HepG2 (cell line): Measurements from ENCODE around the gene TGM1. TPM values are rescaled to one million over a fixed set of nuclear protein-coding genes. Genes with fewer than 3 reads are reported as not detected.
A peak's percentile ranks its signal among the peaks of the same experiment; 100 is the strongest.

Experiments
- ATAC-seq: fragments of 200-7000 bp; cut with Tn5 transposase; 3 replicates; pipeline ENCODE4 v1.9.1; 2020; ENCODE audit warnings: mild to moderate bottlenecking, moderate library complexity
- BruUV-seq: library from RNA; stranded (reverse); fragments of 400-500 nt; replicated peaks from 2 replicates; lab custom pipeline; 2021; lab: Mats Ljungman, UMichigan
- CTCF ChIA-PET: fragments of 300-600 bp; formaldehyde crosslinking; extraction: SDS; loops from one replicate; lab custom pipeline; 2021; ENCODE audit warnings: low total read pairs, inconsistent platforms, low intra/inter-chr PET ratio; lab: Yijun Ruan, JAX
- POLR2A ChIA-PET: fragments of 350-600 bp; sonication (Branson Sonifier 250); formaldehyde crosslinking; loops from one replicate; lab custom pipeline; 2020; ENCODE audit warnings: antibody characterized with exemption, inconsistent platforms; lab: Yijun Ruan, JAX
- DNase-seq: peaks from one replicate; pipeline ENCODE4 v3.0.0-alpha.2; 2015; ENCODE audit warnings: low spot score
- FAIRE-seq: peaks from 3 replicates; lab custom pipeline; 2011; peaks lifted over from hg19 to GRCh38; lab: Jason Lieb, UNC
- H2AFZ ChIP-seq: one replicate; pipeline ENCODE4 v1.6.1; 2011; ENCODE audit warnings: low read length, inconsistent platforms
- H3K27ac ChIP-seq: fragments of 300-600 bp; 3 replicates; pipeline ENCODE4 v1.8.0; 2011; ENCODE audit warnings: mixed run types, mild to moderate bottlenecking, mixed read lengths, low read length, inconsistent platforms; ENCODE audit not compliant: insufficient read depth; ENCODE audit errors: extremely low read length
- H3K27me3 ChIP-seq, 2 experiments: fragments of 200-600 bp in 1 of 2; 2 replicates in 1 of 2; 3 replicates in 1 of 2; pipeline versions ENCODE4 v1.6.0 to v1.8.0; 2011; ENCODE audit warnings: low read length in 2 of 2, mild to moderate bottlenecking in 2 of 2, moderate library complexity in 2 of 2, inconsistent platforms in 1 of 2; ENCODE audit not compliant: insufficient read depth in 2 of 2, control insufficient read depth in 1 of 2
- H3K36me3 ChIP-seq, 2 experiments: fragments of 200-600 bp in 1 of 2; replicated peaks in 1 of 2; 2 replicates in 1 of 2; 3 replicates in 1 of 2; pipeline versions ENCODE4 v1.5.1 to v1.8.0; 2011; ENCODE audit warnings: low read length in 2 of 2, inconsistent platforms in 1 of 2; ENCODE audit not compliant: insufficient read depth in 2 of 2, control insufficient read depth in 1 of 2
- H3K4me1 ChIP-seq: 2 replicates; pipeline ENCODE4 v1.5.1; 2012; ENCODE audit warnings: low read length, inconsistent platforms; ENCODE audit not compliant: insufficient read depth
- H3K4me2 ChIP-seq: 2 replicates; pipeline ENCODE4 v1.6.0; 2011; ENCODE audit warnings: low read depth, low read length, inconsistent platforms
- H3K4me3 ChIP-seq, 3 experiments: fragments of 200-600 bp in 1 of 3; sonication (generic), shearing (Covaris generic) in 1 of 3; replicated peaks in 1 of 3; 2 replicates each; pipeline ENCODE4 v1.5.1; 2011 to 2016; ENCODE audit warnings: low read length in 3 of 3, inconsistent platforms in 2 of 3, low read depth in 2 of 3, mild to moderate bottlenecking in 2 of 3, control low read depth in 1 of 3, mixed read lengths in 1 of 3; ENCODE audit not compliant: insufficient read depth in 1 of 3
- H3K79me2 ChIP-seq: one replicate; pipeline ENCODE4 v1.6.1; 2011; ENCODE audit warnings: low read length, inconsistent platforms; ENCODE audit not compliant: insufficient read depth
- H3K9ac ChIP-seq: 2 replicates; pipeline ENCODE4 v1.6.0; 2011; ENCODE audit warnings: mild to moderate bottlenecking, low read depth, low read length, inconsistent platforms; ENCODE audit not compliant: insufficient read depth
- H3K9me3 ChIP-seq: 2 replicates; pipeline ENCODE4 v1.5.1; 2012; ENCODE audit warnings: mild to moderate bottlenecking, low read length
- H4K20me1 ChIP-seq: 2 replicates; pipeline ENCODE4 v1.6.0; 2011; ENCODE audit warnings: inconsistent platforms, mild to moderate bottlenecking, low read length, moderate library complexity; ENCODE audit not compliant: insufficient read depth
- HBP1 ChIP-seq: IDR thresholded peaks from 2 replicates; pipeline ENCODE4 v1.6.1; 2016; ENCODE audit warnings: low read depth, control low read depth
- NONO ChIP-seq, 2 experiments: fragments of 450-650 bp in 1 of 2; sonication (generic) in 1 of 2; formaldehyde crosslinking in 1 of 2; IDR thresholded peaks in 1 of 2; conservative IDR thresholded peaks in 1 of 2; 2 replicates each; pipeline versions ENCODE4 v1.6.1 to v1.8.0; 2017 to 2022; ENCODE audit warnings: mild to moderate bottlenecking in 1 of 2, missing genetic modification reagents in 1 of 2, moderate library complexity in 1 of 2
- PHB2 ChIP-seq: fragments of 450-650 bp; IDR thresholded peaks from 2 replicates; pipeline ENCODE4 v1.6.1; 2018; ENCODE audit not compliant: partially characterized antibody
- SNRNP70 ChIP-seq: fragments of 200-400 bp; formaldehyde crosslinking; IDR thresholded peaks from 2 replicates; pipeline ENCODE4 v1.6.1; 2017; ENCODE audit warnings: mild to moderate bottlenecking, low read depth, low read length, moderate library complexity
- SPEN ChIP-seq: sonication (generic); formaldehyde crosslinking; IDR thresholded peaks from 2 replicates; pipeline ENCODE4 v1.5.1; 2020; ENCODE audit warnings: low read depth, mild to moderate bottlenecking, missing genetic modification reagents
- THAP9 ChIP-seq: sonication (generic); formaldehyde crosslinking; IDR thresholded peaks from 2 replicates; pipeline ENCODE4; 2020; ENCODE audit warnings: missing genetic modification reagents, mild to moderate bottlenecking, borderline replicate concordance
- ZNF382 ChIP-seq: sonication (generic); formaldehyde crosslinking; IDR thresholded peaks from 2 replicates; pipeline ENCODE4 v1.5.0; 2020; ENCODE audit warnings: missing genetic modification reagents, mild to moderate bottlenecking, borderline replicate concordance
- ZNF883 ChIP-seq: sonication (generic); formaldehyde crosslinking; IDR thresholded peaks from 2 replicates; pipeline ENCODE4 v1.5.1; 2020; ENCODE audit warnings: mild to moderate bottlenecking, missing genetic modification reagents; ENCODE audit errors: not compliant biosample characterization
- ZSCAN9 ChIP-seq: IDR thresholded peaks from 2 replicates; pipeline ENCODE4 v1.6.1; 2016; ENCODE audit warnings: borderline replicate concordance
- WGBS: methylation state at CpG from one replicate; pipeline ENCODE4 v1.1.6; 2017; ENCODE audit warnings: low lambda C conversion rate; 5-methylcytosine and 5-hydroxymethylcytosine counted together
- in situ Hi-C: cut with HindIII; loops from 2 replicates; pipeline ENCODE4 v1.10.0; 2017; ENCODE audit warnings: low pct_unique_long_range_greater_than_20kb; ENCODE audit not compliant: extremely low pct_ligation_motif_present
- intact Hi-C: fragments of 100-400 bp; cut with micrococcal nuclease; formaldehyde crosslinking; loops from one replicate; pipeline ENCODE4 v1.10.0; 2022; ENCODE audit not compliant: unreplicated experiment
- polyA plus RNA-seq, 8 experiments: library from polyadenylated mRNA; depleted of rRNA in 3 of 8; stranded (reverse) in 7 of 8; unstranded in 1 of 8; fragments of >200 nt; fragmentation: Illumina TruSeq in 4 of 8; extraction: Trizol in 4 of 8; gene quantifications; 2 replicates each; pipeline versions ENCODE4 v1.2.1 to v1.2.3, GENCODE V29; 2011 to 2016; ENCODE audit warnings: low read depth in 4 of 8, missing spikeins in 1 of 8, mixed read lengths in 1 of 8; ENCODE audit not compliant: insufficient read depth in 1 of 8
- total RNA-seq, 5 experiments: library from RNA; depleted of rRNA; stranded (reverse); fragments of >200 nt; fragmentation: Illumina TruSeq; extraction: Trizol; gene quantifications; 2 replicates each; pipeline ENCODE4 v1.2.3, GENCODE V29; 2016; ENCODE audit warnings: low read depth in 1 of 5

TGM1 gene
- total and polyA plus RNA-seq, 2 of the 13 experiments (the other 11 are each of a cell fraction or from before 2014, with no cell fraction given), result 3.2 to 10.6 TPM

GRCh38 chr14:24309538-24310264 is 46.7 kb upstream of the TGM1 start, which contains the start of gene LTB4R2:
Gene LTB4R2, plus strand, starts transcription at chr14:24310140. Its CDS starts 525 bp downstream, at chr14:24310665.
- Histone ChIP-seq H3K9me3 (no peaks in the 10 kb centered on the region), H3K36me3 (peaks cover 20 to 23% of the 10 kb centered on the region in 2 experiments), H4K20me1 (no peaks in the 10 kb centered on the region), H3K4me3 (no peak within 1 kb of the TSS), H3K79me2 (peaks cover 9% of the 10 kb centered on the region), H3K9ac (no peak within 1 kb of the TSS), H3K27ac (peak within 1 kb of the TSS; percentile 4), H3K27me3 (no peaks in the 10 kb centered on the region; a peak in 1 of 5 replicates), H3K4me2 (no peak within 1 kb of the TSS), H3K4me1 (peaks cover 53% of the 10 kb centered on the region), H2AFZ (no peak within 1 kb of the TSS)
- BruUV-seq, result no TSS peak
- no peak for ATAC-seq
- no peak for DNase-seq
- intact Hi-C loops, result loop anchor here (2.0 kb wide), 1 partner anchor 67 kb away; the partner anchor contains the start of gene TINF2
- in situ Hi-C loops, result no loop called here
- ChIA-PET CTCF (interaction anchor here (3.4 kb wide), 1 partner anchor 12 kb away, joined by 45 read pairs; the partner anchor contains the start of genes DHRS1 and NOP9), POLR2A (interaction anchor here (0.8 to 24.7 kb wide), 9 partner anchors 9 to 216 kb away, joined by 3 to 850 read pairs (median 28); partner anchors contain the start of genes CHMP4A, DCAF11, DHRS1 and EMC9)
- FAIRE-seq, result no peak
- WGBS, result 95% methylated on average over 5 of the region's 5 CpGs
- TF ChIP-seq ZNF382 (CRISPR knock-in tag) (no peak), ZNF883 (peak; percentile 94), ZSCAN9 (CRISPR knock-in tag) (no peak), NONO (IDR thresholded peaks at IDR 0.05) (0 out of 2 replicates have a peak, but pooled peaks have one; percentile 28), NONO (CRISPR knock-in tag; conservative IDR thresholded peaks at IDR 0.05) (no peak), HBP1 (0 out of 2 replicates have a peak, but pooled peaks have one; percentile 21), SPEN (peak; percentile 1; the same call in 1 of the 2 replicates), PHB2 (peak; percentile 60), THAP9 (CRISPR knock-in tag) (0 out of 2 replicates have a peak, but pooled peaks have one; percentile 36), SNRNP70 (no peak)
